CD4-positive, alpha-beta T cell (primary cell): Measurements from ENCODE around the gene PLXDC1. TPM values are rescaled to one million over a fixed set of nuclear protein-coding genes. Genes with fewer than 3 reads are reported as not detected.

Source experiments
- ATAC-seq: fragments of 200-7000 bp; cut with Tn5 transposase; one replicate; pipeline ENCODE4 v1.10.0; 2022; ENCODE audit warnings: mild to moderate bottlenecking; ENCODE audit not compliant: poor library complexity
- CTCF ChIA-PET: fragments of 350-600 bp; sonication (Branson Sonifier 250); formaldehyde crosslinking; loops from one replicate; lab custom pipeline; 2021; ENCODE audit warnings: antibody characterized with exemption, inconsistent platforms; lab: Charles Lee
- POLR2A ChIA-PET: fragments of 350-600 bp; sonication (Branson Sonifier 250); formaldehyde crosslinking; loops from one replicate; lab custom pipeline; 2021; ENCODE audit warnings: antibody characterized with exemption, inconsistent platforms; lab: Charles Lee
- DNase-seq, 14 experiments: peaks; one replicate each; pipeline ENCODE4 v3.0.0-alpha.2; 2013 to 2020; ENCODE audit warnings: mixed read lengths in 2 of 14
- H3K27ac ChIP-seq, 2 donors: one replicate each; pipeline versions ENCODE4 v1.5.1 to v1.7.0; 2013; ENCODE audit warnings: low read length in 2 of 2, low read depth in 1 of 2, mild to moderate bottlenecking in 1 of 2
- H3K27me3 ChIP-seq, 2 experiments: 1 replicate in 1 of 2; 2 replicates in 1 of 2; pipeline versions ENCODE4 v1.6.1 to v1.7.0; 2013; ENCODE audit warnings: low read length in 2 of 2, control low read depth in 1 of 2, mild to moderate bottlenecking in 1 of 2, moderate library complexity in 1 of 2; ENCODE audit not compliant: insufficient read depth in 2 of 2, control insufficient read depth in 1 of 2
- H3K36me3 ChIP-seq: one replicate; pipeline ENCODE4 v1.6.1; 2013; ENCODE audit warnings: low read length, control low read depth; ENCODE audit not compliant: insufficient read depth
- H3K4me1 ChIP-seq: one replicate; pipeline ENCODE4 v1.6.1; 2013; ENCODE audit warnings: low read length, control low read depth; ENCODE audit not compliant: insufficient read depth
- H3K4me3 ChIP-seq: one replicate; pipeline ENCODE4 v1.5.1; 2013; ENCODE audit warnings: mild to moderate bottlenecking, low read length, moderate library complexity
- H3K9me3 ChIP-seq, 2 experiments: 1 replicate in 1 of 2; 2 replicates in 1 of 2; pipeline versions ENCODE4 v1.6.1 to v1.7.0; 2013; ENCODE audit warnings: low read length in 2 of 2, mild to moderate bottlenecking in 2 of 2, control low read depth in 1 of 2, moderate library complexity in 1 of 2; ENCODE audit not compliant: control insufficient read depth in 1 of 2, insufficient read depth in 1 of 2
- H3K27ac Mint-ChIP-seq: one replicate; pipeline ENCODE4 v1.8.0; 2020; ENCODE audit warnings: mixed read lengths
- H3K27me3 Mint-ChIP-seq: one replicate; pipeline ENCODE4 v1.8.0; 2021; ENCODE audit warnings: mixed read lengths
- H3K36me3 Mint-ChIP-seq: one replicate; pipeline ENCODE4 v1.8.0; 2021; ENCODE audit warnings: low read depth, mixed read lengths
- H3K4me1 Mint-ChIP-seq: one replicate; pipeline ENCODE4 v1.8.0; 2021; ENCODE audit warnings: low read depth, mixed read lengths
- H3K4me3 Mint-ChIP-seq: one replicate; pipeline ENCODE4 v1.8.0; 2020; ENCODE audit warnings: mild to moderate bottlenecking, mixed read lengths
- H3K9me3 Mint-ChIP-seq: one replicate; pipeline ENCODE4 v1.8.0; 2020; ENCODE audit warnings: mixed read lengths
- intact Hi-C, 2 experiments: fragments of 100-400 bp; cut with DNase I in 1 of 2; cut with micrococcal nuclease in 1 of 2; formaldehyde crosslinking; loops; one replicate each; pipeline versions ENCODE4 v1.15.1 to v1.9.0; 2023 to 2025; cut with DNase I, micrococcal nuclease
- total RNA-seq, 174 experiments: library from RNA in 2 of 174; stranded (reverse) in 2 of 174; gene quantifications; one replicate each; pipeline ENCODE4 v1.2.3 and lab custom pipeline; 2021 to 2026
- TF ChIP-seq, protein P1 (sequence below): fragments of 200-600 bp; IDR thresholded peaks from one replicate; pipeline ENCODE4 v1.8.0; 2022; ENCODE audit warnings: antibody characterized with exemption, mild to moderate bottlenecking

The PLXDC1 gene
- total RNA-seq, 2 experiments from 2014 or later: 66.7 to 67.6 TPM

DNA sequence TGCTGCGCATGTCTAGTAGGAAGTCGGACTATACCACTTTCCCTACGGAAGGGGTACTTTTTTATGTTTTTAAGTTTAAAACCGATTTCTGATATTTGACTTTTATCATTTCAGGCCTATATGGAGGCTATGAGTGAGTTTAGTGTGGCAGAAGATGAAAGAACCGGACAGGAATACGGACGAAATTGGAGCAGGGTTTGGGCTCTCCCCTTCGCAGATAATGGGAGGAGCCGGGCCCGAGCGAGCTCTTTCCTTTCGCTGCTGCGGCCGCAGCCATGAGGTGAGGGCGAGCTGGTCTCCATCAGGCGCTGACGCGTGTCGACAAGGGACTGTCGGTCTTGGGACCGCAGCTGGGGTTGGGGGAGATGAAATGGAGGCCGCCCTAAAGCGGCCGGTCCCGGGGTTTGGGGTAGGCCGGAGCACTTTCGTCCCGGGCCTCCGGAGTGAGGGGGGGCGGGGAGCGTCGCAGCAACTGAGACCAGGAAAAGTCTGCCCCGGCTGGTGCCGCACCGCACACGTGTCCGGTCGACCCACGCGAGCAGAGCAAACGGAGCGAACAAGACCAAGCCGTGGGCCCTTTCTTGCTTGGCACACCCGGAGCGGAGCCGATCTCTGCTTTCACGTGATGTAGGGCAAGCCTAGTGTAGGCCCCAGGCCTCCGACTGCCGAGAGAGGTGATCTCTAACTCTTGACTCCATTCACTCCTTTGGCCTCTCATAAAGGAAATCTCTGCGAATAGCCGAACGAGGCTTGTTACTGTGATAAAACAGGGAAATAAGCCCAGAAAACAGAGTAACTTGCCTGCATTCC lies 48.8 kb upstream of the PLXDC1 start, which contains the start of gene RPL19:
RPL19 (plus strand) TSS at position 214 of the 810 bp plus-strand sequence; CDS start at position 276, 62 bp downstream.
- H3K4me3 Mint-ChIP-seq: peak within 1 kb of the TSS; percentile 90
- ATAC-seq: peak; percentile 74
- intact Hi-C loops: loop anchor here in 1 of 2 experiments (5.0 kb wide), 1 partner anchor 262 kb away; the partner anchor contains the start of gene CDK12

DNA sequence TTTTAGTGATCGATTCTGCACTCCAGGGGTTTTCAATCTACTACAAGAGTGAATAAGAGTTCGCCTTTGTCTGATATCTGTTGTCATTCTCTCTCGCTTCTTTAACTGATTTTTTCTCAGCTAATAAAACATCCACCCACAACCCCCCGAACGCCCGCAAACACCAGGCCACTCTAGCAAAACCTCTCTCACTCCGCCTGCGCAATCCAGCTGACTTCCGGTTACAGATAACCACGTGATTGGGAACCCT lies 48.3 kb upstream of the PLXDC1 start:
- no peaks in the 10 kb centered on the region for H3K27me3 Mint-ChIP-seq
- H3K27ac Mint-ChIP-seq: peak overlapping the region; percentile 94
- ChIA-PET CTCF (interaction anchor here (1.4 to 2.8 kb wide), 4 partner anchors 25 to 39 kb away, joined by 6 to 12 read pairs (median 10); no protein-coding TSS in a partner anchor), POLR2A (interaction anchor here (0.6 to 3.0 kb wide), 41 partner anchors 8 to 727 kb away, joined by 3 to 47 read pairs (median 4); partner anchors contain the start of genes ARL5C, CDK12, CWC25 and FBXL20)
- peaks cover 65% of the 10 kb centered on the region for H3K4me1 Mint-ChIP-seq
- Histone ChIP-seq H3K4me3 (peak overlapping the region; percentile 90), H3K4me1 (peaks cover 78% of the 10 kb centered on the region), H3K36me3 (peaks cover 38% of the 10 kb centered on the region), H3K27me3 (no peaks in the 10 kb centered on the region), H3K9me3 (no peaks in the 10 kb centered on the region), H3K27ac (peak overlapping the region; percentile 96 to 99)
- intact Hi-C loops: loop anchor here in 1 of 2 experiments (5.0 kb wide), 1 partner anchor 263 kb away; the partner anchor contains the start of gene CDK12
- TF ChIP-seq, protein P1, sequence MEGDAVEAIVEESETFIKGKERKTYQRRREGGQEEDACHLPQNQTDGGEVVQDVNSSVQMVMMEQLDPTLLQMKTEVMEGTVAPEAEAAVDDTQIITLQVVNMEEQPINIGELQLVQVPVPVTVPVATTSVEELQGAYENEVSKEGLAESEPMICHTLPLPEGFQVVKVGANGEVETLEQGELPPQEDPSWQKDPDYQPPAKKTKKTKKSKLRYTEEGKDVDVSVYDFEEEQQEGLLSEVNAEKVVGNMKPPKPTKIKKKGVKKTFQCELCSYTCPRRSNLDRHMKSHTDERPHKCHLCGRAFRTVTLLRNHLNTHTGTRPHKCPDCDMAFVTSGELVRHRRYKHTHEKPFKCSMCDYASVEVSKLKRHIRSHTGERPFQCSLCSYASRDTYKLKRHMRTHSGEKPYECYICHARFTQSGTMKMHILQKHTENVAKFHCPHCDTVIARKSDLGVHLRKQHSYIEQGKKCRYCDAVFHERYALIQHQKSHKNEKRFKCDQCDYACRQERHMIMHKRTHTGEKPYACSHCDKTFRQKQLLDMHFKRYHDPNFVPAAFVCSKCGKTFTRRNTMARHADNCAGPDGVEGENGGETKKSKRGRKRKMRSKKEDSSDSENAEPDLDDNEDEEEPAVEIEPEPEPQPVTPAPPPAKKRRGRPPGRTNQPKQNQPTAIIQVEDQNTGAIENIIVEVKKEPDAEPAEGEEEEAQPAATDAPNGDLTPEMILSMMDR: no peak
- ATAC-seq (peak; percentile 65), DNase-seq (peak; percentile 69 to 95 (median 83))
- no peaks in the 10 kb centered on the region for H3K9me3 Mint-ChIP-seq
- peak overlapping the region; percentile 90 for H3K4me3 Mint-ChIP-seq
- H3K36me3 Mint-ChIP-seq: peaks cover 53% of the 10 kb centered on the region

More for the DNA sequence above, 48.8 kb upstream of the PLXDC1 start, which contains the start of gene RPL19:
- H3K27ac ChIP-seq: peak within 1 kb of the TSS; percentile 96 to 99
- CTCF ChIA-PET: interaction anchor here (1.4 to 2.8 kb wide), 5 partner anchors 25 to 39 kb away, joined by 6 to 12 read pairs (median 8); no protein-coding TSS in a partner anchor
- peaks cover 43% of the 10 kb centered on the region for H3K36me3 ChIP-seq
- POLR2A ChIA-PET: interaction anchor here (0.6 to 3.0 kb wide), 41 partner anchors 9 to 726 kb away, joined by 3 to 47 read pairs (median 4); partner anchors contain the start of genes ARL5C, CDK12, CWC25 and FBXL20
- peaks cover 72% of the 10 kb centered on the region for H3K4me1 ChIP-seq
- peak within 1 kb of the TSS; percentile 94 for H3K27ac Mint-ChIP-seq
- H3K9me3 Mint-ChIP-seq: no peaks in the 10 kb centered on the region
- TF ChIP-seq, protein P1: no peak
- no peaks in the 10 kb centered on the region for H3K27me3 ChIP-seq
- H3K4me1 Mint-ChIP-seq: peaks cover 65% of the 10 kb centered on the region
- peak in 12 of 14 experiments; percentile 67 to 91 (median 76) for DNase-seq
- no peaks in the 10 kb centered on the region for H3K9me3 ChIP-seq
- H3K27me3 Mint-ChIP-seq: no peaks in the 10 kb centered on the region
- peaks cover 59% of the 10 kb centered on the region for H3K36me3 Mint-ChIP-seq
- H3K4me3 ChIP-seq: peak within 1 kb of the TSS; percentile 90

DNA sequence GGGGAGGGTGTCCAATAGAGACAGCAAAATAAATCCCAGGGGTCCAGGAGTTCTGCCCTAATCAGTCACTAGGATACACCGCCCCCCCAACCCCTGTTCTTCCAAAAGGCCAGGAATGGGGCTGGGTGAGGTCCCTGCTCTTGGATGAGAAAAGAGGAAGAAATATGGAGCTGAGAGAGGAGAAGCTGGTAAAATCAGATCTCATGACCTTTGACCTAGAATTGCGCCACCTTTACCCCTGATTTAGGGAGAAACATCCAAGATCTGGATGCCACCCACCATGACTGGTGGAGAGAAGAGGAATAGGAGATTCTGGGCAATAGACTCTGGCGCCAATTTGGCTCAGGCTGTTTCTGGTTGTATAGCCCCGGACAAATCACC lies 46.7 kb upstream of the PLXDC1 start:
- peaks cover 67% of the 10 kb centered on the region for H3K4me1 Mint-ChIP-seq

More for the DNA sequence above, 46.7 kb upstream of the PLXDC1 start:
- DNase-seq (peak in 1 of 14 experiments; percentile 35), ATAC-seq (no peak)
- ChIA-PET POLR2A (interaction anchor here (0.8 to 3.0 kb wide), 2 partner anchors 11 to 32 kb away, joined by 3 to 35 read pairs; partner anchors contain the start of gene ARL5C), CTCF (interaction anchor here (1.3 kb wide), 1 partner anchor 9 kb away, joined by 4 read pairs; no protein-coding TSS in a partner anchor)
- H3K27me3 ChIP-seq: no peaks in the 10 kb centered on the region
- H3K4me3 Mint-ChIP-seq: peak overlapping the region; percentile 90
- no peaks in the 10 kb centered on the region for H3K9me3 Mint-ChIP-seq
- no peaks in the 10 kb centered on the region for H3K9me3 ChIP-seq
- peaks cover 83% of the 10 kb centered on the region for H3K4me1 ChIP-seq
- peak overlapping the region; percentile 94 for H3K27ac Mint-ChIP-seq
- peak overlapping the region; percentile 90 for H3K4me3 ChIP-seq
- peak overlapping the region; percentile 48 to 63 for H3K27ac ChIP-seq
- intact Hi-C loops: no loop called here
- TF ChIP-seq, protein P1: no peak
- H3K36me3 ChIP-seq: peaks cover 30% of the 10 kb centered on the region
- no peaks in the 10 kb centered on the region for H3K27me3 Mint-ChIP-seq
- H3K36me3 Mint-ChIP-seq: peaks cover 38% of the 10 kb centered on the region
